ENCODE data around the gene GJD4. TPM values are rescaled to one million over a fixed set of nuclear protein-coding genes. Genes with fewer than 3 reads are reported as not detected.

Gene GJD4
- total RNA-seq, 1 donor from 2014 or later, result not detected

DNA sequence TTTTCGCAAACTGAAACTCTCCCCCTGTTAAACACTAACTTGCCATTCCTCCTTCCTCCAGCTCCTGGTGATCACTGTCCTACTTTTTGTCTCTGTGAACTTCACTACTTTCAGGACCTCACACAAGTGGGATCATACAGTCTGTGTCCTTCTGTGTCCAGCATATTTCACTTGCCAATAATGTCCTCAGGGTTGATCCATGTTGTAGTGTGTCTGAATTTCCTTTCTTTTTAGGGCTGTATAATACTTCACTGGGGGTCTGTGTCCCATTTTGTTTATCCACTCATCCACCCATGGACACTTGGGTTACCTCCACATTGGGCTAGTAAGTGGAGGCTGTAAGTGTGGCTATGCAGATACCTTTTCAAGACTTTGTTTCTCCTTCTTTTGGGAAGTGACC lies 42.7 kb upstream of the GJD4 start:
- no peak for DNase-seq (ENCODE audit: low read depth, low spot score)
- Mint-ChIP-seq H3K4me3 (no peak overlapping the region), H3K36me3 (ENCODE audit: low read depth) (peaks cover 3% of the 10 kb centered on the region), H3K9me3 (no peaks in the 10 kb centered on the region), H3K4me1 (peaks cover 3% of the 10 kb centered on the region), H3K27me3 (ENCODE audit: low read depth) (no peaks in the 10 kb centered on the region), H3K27ac (ENCODE audit: unreplicated experiment) (no peak overlapping the region)
- TF ChIP-seq, protein P1, sequence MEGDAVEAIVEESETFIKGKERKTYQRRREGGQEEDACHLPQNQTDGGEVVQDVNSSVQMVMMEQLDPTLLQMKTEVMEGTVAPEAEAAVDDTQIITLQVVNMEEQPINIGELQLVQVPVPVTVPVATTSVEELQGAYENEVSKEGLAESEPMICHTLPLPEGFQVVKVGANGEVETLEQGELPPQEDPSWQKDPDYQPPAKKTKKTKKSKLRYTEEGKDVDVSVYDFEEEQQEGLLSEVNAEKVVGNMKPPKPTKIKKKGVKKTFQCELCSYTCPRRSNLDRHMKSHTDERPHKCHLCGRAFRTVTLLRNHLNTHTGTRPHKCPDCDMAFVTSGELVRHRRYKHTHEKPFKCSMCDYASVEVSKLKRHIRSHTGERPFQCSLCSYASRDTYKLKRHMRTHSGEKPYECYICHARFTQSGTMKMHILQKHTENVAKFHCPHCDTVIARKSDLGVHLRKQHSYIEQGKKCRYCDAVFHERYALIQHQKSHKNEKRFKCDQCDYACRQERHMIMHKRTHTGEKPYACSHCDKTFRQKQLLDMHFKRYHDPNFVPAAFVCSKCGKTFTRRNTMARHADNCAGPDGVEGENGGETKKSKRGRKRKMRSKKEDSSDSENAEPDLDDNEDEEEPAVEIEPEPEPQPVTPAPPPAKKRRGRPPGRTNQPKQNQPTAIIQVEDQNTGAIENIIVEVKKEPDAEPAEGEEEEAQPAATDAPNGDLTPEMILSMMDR (conservative IDR thresholded peaks at IDR 0.05), result no peak

GRCh38 chr10:35563261-35563891 lies 41.8 kb upstream of the GJD4 start:
- DNase-seq (ENCODE audit: low read depth, low spot score), result peak; percentile 59
- Mint-ChIP-seq H3K27me3 (ENCODE audit: low read depth) (no peaks in the 10 kb centered on the region), H3K27ac (ENCODE audit: unreplicated experiment) (no peak overlapping the region), H3K4me3 (no peak overlapping the region), H3K9me3 (no peaks in the 10 kb centered on the region), H3K4me1 (peaks cover 3% of the 10 kb centered on the region), H3K36me3 (ENCODE audit: low read depth) (peaks cover 3% of the 10 kb centered on the region)
- TF ChIP-seq, protein P1 (conservative IDR thresholded peaks at IDR 0.05), result peak; percentile 99

GRCh38 chr10:35564341-35564968 lies 40.7 kb upstream of the GJD4 start:
- peaks cover 6% of the 10 kb centered on the region for H3K36me3 Mint-ChIP-seq (ENCODE audit: low read depth)
- no peaks in the 10 kb centered on the region for H3K9me3 Mint-ChIP-seq
- no peak overlapping the region for H3K4me3 Mint-ChIP-seq
- TF ChIP-seq, protein P1 (conservative IDR thresholded peaks at IDR 0.05), result no peak
- no peak overlapping the region for H3K27ac Mint-ChIP-seq (ENCODE audit: unreplicated experiment)
- H3K27me3 Mint-ChIP-seq (ENCODE audit: low read depth), result no peaks in the 10 kb centered on the region
- DNase-seq (ENCODE audit: low read depth, low spot score), result no peak
- peaks cover 3% of the 10 kb centered on the region for H3K4me1 Mint-ChIP-seq

- H3K27ac Mint-ChIP-seq (ENCODE audit: unreplicated experiment), result no peak overlapping the region
- no peak overlapping the region for H3K4me3 Mint-ChIP-seq
- H3K36me3 Mint-ChIP-seq (ENCODE audit: low read depth), result peaks cover 10% of the 10 kb centered on the region
- TF ChIP-seq, protein P1 (conservative IDR thresholded peaks at IDR 0.05), result no peak
- no peaks in the 10 kb centered on the region for H3K9me3 Mint-ChIP-seq
- peaks cover 3% of the 10 kb centered on the region for H3K4me1 Mint-ChIP-seq
- no peaks in the 10 kb centered on the region for H3K27me3 Mint-ChIP-seq (ENCODE audit: low read depth)
- no peak for DNase-seq (ENCODE audit: low read depth, low spot score)
These were observed 39.5 kb upstream of the GJD4 start for GRCh38 chr10:35565602-35566081.

- Mint-ChIP-seq H3K27me3 (ENCODE audit: low read depth) (no peaks in the 10 kb centered on the region), H3K36me3 (ENCODE audit: low read depth) (peaks cover 7% of the 10 kb centered on the region), H3K4me3 (no peak overlapping the region), H3K9me3 (no peaks in the 10 kb centered on the region), H3K27ac (ENCODE audit: unreplicated experiment) (no peak overlapping the region), H3K4me1 (peaks cover 3% of the 10 kb centered on the region)
- TF ChIP-seq, protein P1 (conservative IDR thresholded peaks at IDR 0.05), result no peak
- no peak for DNase-seq (ENCODE audit: low read depth, low spot score)
These were observed 37.2 kb upstream of the GJD4 start for GRCh38 chr10:35567951-35568350.
